Activated naive CD8-positive, alpha-beta T cell (primary cell): ENCODE measurements around the gene ANK2.

Source experiments
- H3K27ac Mint-ChIP-seq: one replicate; pipeline ENCODE4 v1.8.0; 2021; ENCODE audit warnings: mixed read lengths
- H3K27me3 Mint-ChIP-seq: one replicate; pipeline ENCODE4 v1.8.0; 2021; ENCODE audit warnings: mixed read lengths
- H3K36me3 Mint-ChIP-seq: one replicate; pipeline ENCODE4 v1.8.0; 2021; ENCODE audit warnings: mixed read lengths
- H3K4me1 Mint-ChIP-seq: one replicate; pipeline ENCODE4 v1.8.0; 2021; ENCODE audit warnings: low read depth, mixed read lengths
- H3K4me3 Mint-ChIP-seq: one replicate; pipeline ENCODE4 v1.8.0; 2021; ENCODE audit warnings: mild to moderate bottlenecking, mixed read lengths
- H3K9me3 Mint-ChIP-seq: one replicate; pipeline ENCODE4 v1.8.0; 2021; ENCODE audit warnings: low read depth, mixed read lengths

Gene ANK2

DNA sequence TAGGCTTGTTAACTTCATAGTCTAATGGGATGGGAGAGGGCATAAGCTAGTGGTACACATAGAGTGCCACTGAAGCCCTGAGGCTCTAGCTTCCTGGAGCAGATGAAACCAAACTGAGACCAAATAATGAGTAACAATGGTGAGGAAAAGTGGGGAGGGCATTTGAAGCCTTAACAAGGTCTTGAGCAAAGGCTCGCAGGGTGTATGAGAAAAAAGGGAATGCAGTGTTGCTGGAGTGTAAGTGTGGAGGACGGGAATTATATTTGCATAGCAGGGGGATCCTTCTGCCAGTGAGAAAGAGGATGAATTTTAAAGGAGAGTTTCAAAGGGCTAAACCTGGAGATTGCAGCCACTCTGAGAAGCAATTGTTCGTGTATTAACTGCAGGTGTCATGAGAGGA, 263.1 kb downstream of the ANK2 start:
- Mint-ChIP-seq H3K9me3 (no peaks in the 10 kb centered on the region), H3K4me3 (no peak overlapping the region), H3K36me3 (no peaks in the 10 kb centered on the region), H3K27ac (no peak overlapping the region), H3K27me3 (peaks cover 1% of the 10 kb centered on the region), H3K4me1 (peaks cover 8% of the 10 kb centered on the region)

GRCh38 chr4:113314426-113314825, 265.0 kb downstream of the ANK2 start:
- H3K36me3 Mint-ChIP-seq, result no peaks in the 10 kb centered on the region
- H3K9me3 Mint-ChIP-seq, result no peaks in the 10 kb centered on the region
- no peaks in the 10 kb centered on the region for H3K27me3 Mint-ChIP-seq
- H3K4me3 Mint-ChIP-seq, result no peak overlapping the region
- H3K27ac Mint-ChIP-seq, result no peak overlapping the region
- H3K4me1 Mint-ChIP-seq, result peaks cover 10% of the 10 kb centered on the region

GRCh38 chr4:113316879-113317278, 267.4 kb downstream of the ANK2 start:
- Mint-ChIP-seq H3K4me1 (peaks cover 10% of the 10 kb centered on the region), H3K27me3 (no peaks in the 10 kb centered on the region), H3K27ac (no peak overlapping the region), H3K36me3 (no peaks in the 10 kb centered on the region), H3K9me3 (no peaks in the 10 kb centered on the region), H3K4me3 (no peak overlapping the region)

DNA sequence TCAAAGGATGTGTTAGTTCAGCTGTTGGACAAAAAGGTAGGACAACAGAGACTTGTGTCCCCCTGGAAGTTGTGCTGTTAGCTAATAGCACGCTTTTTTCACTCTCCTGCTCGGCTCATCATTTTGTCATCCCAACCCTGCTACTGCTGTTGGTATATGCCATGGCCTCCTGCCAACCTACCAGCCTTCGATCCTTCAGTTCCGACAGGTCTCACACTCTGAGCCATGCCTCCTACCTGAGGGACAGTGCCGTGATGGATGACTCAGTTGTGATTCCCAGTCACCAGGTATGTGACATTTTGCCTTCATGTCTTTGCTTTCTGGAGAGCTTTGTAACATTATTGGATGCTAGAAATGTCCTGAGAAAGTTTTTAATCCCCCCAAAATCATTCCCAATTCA, 268.1 kb downstream of the ANK2 start:
- Mint-ChIP-seq H3K9me3 (no peaks in the 10 kb centered on the region), H3K27me3 (no peaks in the 10 kb centered on the region), H3K4me3 (no peak overlapping the region), H3K4me1 (peaks cover 10% of the 10 kb centered on the region), H3K36me3 (no peaks in the 10 kb centered on the region), H3K27ac (no peak overlapping the region)

- peaks cover 3% of the 10 kb centered on the region for H3K27me3 Mint-ChIP-seq
- H3K4me3 Mint-ChIP-seq, result no peak overlapping the region
- H3K4me1 Mint-ChIP-seq, result peaks cover under 1% of the 10 kb centered on the region
- no peaks in the 10 kb centered on the region for H3K36me3 Mint-ChIP-seq
- H3K27ac Mint-ChIP-seq, result no peak overlapping the region
- no peaks in the 10 kb centered on the region for H3K9me3 Mint-ChIP-seq
Measured at GRCh38 chr4:113322736-113323135, 273.3 kb downstream of the ANK2 start.

GRCh38 chr4:113325876-113326615, 276.6 kb downstream of the ANK2 start:
- Mint-ChIP-seq H3K9me3 (no peaks in the 10 kb centered on the region), H3K4me3 (no peak overlapping the region), H3K36me3 (no peaks in the 10 kb centered on the region), H3K27me3 (peaks cover 3% of the 10 kb centered on the region), H3K4me1 (no peaks in the 10 kb centered on the region), H3K27ac (no peak overlapping the region)

DNA sequence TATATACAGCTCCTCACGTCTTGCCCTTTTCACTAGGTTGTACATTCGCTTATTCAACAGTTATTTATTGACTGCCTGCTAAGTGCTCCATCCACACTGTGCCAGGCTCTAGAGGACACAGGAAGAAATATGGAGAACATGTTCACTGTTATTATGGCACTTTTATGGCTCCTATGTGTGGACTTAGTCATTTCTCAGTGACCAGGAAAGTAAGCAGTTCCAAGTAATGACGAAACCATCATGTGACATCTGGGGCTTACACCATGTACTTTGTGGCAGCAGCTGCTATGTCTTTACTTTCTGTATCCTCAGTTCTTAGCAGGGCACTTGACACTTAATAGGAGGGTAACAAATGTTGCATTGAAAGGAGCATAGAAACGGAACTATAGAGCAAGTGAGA, 278.0 kb downstream of the ANK2 start:
- no peaks in the 10 kb centered on the region for H3K4me1 Mint-ChIP-seq
- no peak overlapping the region for H3K4me3 Mint-ChIP-seq
- no peaks in the 10 kb centered on the region for H3K9me3 Mint-ChIP-seq
- H3K36me3 Mint-ChIP-seq, result no peaks in the 10 kb centered on the region
- no peak overlapping the region for H3K27ac Mint-ChIP-seq
- peaks cover 3% of the 10 kb centered on the region for H3K27me3 Mint-ChIP-seq

DNA sequence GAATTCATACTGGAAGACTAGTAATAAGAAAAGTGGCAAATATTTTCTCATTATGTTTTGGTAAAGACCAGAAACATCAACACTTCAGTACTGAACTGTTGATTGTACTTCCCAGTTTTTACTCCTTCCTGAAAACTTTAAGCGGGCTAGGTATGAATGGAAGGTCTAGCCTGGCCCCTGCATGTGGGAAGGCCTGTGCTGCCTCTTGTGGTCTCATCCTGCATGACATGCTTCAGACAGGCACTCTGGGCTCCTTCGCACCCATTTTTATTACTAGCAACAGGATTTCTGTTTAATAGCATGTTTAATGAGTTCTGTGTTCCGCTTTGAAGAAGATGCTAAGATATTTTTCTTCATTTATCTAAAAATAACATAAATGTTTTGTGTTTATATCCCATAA, 279.1 kb downstream of the ANK2 start:
- no peak overlapping the region for H3K27ac Mint-ChIP-seq

DNA sequence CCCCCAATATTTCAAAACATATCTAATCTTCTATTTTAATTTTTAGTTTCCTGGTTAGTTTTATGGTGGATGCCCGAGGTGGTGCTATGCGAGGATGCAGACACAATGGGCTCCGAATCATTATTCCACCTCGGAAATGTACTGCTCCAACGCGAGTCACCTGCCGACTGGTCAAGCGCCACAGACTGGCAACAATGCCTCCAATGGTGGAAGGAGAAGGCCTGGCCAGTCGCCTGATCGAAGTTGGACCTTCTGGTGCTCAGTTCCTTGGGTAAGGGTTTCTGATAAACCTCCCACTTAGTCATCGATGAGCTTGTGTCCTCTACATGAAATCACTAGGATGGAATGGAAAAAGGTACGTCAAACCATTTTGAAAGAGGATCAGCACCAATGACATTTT, 280.7 kb downstream of the ANK2 start:
- no peak overlapping the region for H3K27ac Mint-ChIP-seq
- H3K4me1 Mint-ChIP-seq, result no peaks in the 10 kb centered on the region
- no peaks in the 10 kb centered on the region for H3K36me3 Mint-ChIP-seq
- no peak overlapping the region for H3K4me3 Mint-ChIP-seq
- peaks cover 2% of the 10 kb centered on the region for H3K27me3 Mint-ChIP-seq
- no peaks in the 10 kb centered on the region for H3K9me3 Mint-ChIP-seq

More for the DNA sequence above, 279.1 kb downstream of the ANK2 start:
- no peak overlapping the region for H3K4me3 Mint-ChIP-seq
- no peaks in the 10 kb centered on the region for H3K9me3 Mint-ChIP-seq
- H3K36me3 Mint-ChIP-seq, result no peaks in the 10 kb centered on the region
- H3K27me3 Mint-ChIP-seq, result peaks cover 3% of the 10 kb centered on the region
- no peaks in the 10 kb centered on the region for H3K4me1 Mint-ChIP-seq

GRCh38 chr4:113331811-113332210, 282.4 kb downstream of the ANK2 start:
- Mint-ChIP-seq H3K27ac (no peak overlapping the region), H3K27me3 (peaks cover 2% of the 10 kb centered on the region), H3K9me3 (no peaks in the 10 kb centered on the region), H3K4me1 (no peaks in the 10 kb centered on the region), H3K4me3 (no peak overlapping the region), H3K36me3 (no peaks in the 10 kb centered on the region)

- H3K4me1 Mint-ChIP-seq, result no peaks in the 10 kb centered on the region
- no peaks in the 10 kb centered on the region for H3K27me3 Mint-ChIP-seq
- H3K4me3 Mint-ChIP-seq, result no peak overlapping the region
- H3K27ac Mint-ChIP-seq, result no peak overlapping the region
- no peaks in the 10 kb centered on the region for H3K36me3 Mint-ChIP-seq
- H3K9me3 Mint-ChIP-seq, result no peaks in the 10 kb centered on the region
Measured at GRCh38 chr4:113332701-113333100, 283.2 kb downstream of the ANK2 start.

DNA sequence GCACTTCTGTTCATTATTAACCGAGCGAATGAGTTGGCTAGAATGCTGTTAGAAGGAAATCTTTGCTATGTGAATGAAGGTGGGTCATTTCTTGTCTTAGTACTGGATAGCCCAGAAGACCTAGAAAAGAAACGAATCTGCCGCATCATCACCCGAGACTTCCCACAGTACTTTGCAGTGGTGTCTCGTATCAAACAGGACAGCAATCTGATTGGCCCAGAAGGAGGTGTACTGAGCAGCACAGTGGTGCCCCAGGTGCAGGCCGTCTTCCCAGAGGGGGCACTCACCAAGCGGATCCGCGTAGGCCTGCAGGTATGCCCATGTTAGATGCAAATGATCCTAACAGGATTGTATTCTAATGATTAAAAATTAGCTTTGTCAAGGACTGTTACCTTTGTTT, 286.3 kb downstream of the ANK2 start:
- Mint-ChIP-seq H3K9me3 (no peaks in the 10 kb centered on the region), H3K4me1 (no peaks in the 10 kb centered on the region), H3K27me3 (peaks cover 2% of the 10 kb centered on the region), H3K27ac (no peak overlapping the region), H3K36me3 (no peaks in the 10 kb centered on the region), H3K4me3 (no peak overlapping the region)

- no peak overlapping the region for H3K27ac Mint-ChIP-seq
- peaks cover 2% of the 10 kb centered on the region for H3K27me3 Mint-ChIP-seq
- no peaks in the 10 kb centered on the region for H3K9me3 Mint-ChIP-seq
- H3K4me3 Mint-ChIP-seq, result no peak overlapping the region
- H3K36me3 Mint-ChIP-seq, result no peaks in the 10 kb centered on the region
- no peaks in the 10 kb centered on the region for H3K4me1 Mint-ChIP-seq
Measured at GRCh38 chr4:113336556-113336955, 287.1 kb downstream of the ANK2 start.

DNA sequence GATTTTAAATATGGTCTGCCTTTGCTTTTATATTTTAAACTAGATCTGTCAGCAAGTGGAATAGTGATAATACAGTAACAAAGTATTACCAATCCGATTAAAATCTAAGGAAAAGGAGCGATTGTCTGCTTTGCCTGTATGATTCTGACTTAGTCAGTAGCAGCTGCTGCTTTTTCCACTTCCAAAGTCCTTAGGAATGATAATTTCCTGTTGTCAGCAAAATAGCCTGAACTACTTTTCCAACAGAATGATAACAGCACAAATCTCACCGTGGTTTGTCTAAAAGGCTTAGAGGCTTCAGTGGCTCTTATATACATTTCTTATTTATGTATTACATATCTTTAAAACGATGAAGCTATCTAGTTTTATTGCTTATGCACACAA, 290.0 kb downstream of the ANK2 start:
- Mint-ChIP-seq H3K27me3 (peaks cover 2% of the 10 kb centered on the region), H3K27ac (no peak overlapping the region), H3K9me3 (no peaks in the 10 kb centered on the region), H3K4me1 (no peaks in the 10 kb centered on the region), H3K4me3 (no peak overlapping the region), H3K36me3 (no peaks in the 10 kb centered on the region)

DNA sequence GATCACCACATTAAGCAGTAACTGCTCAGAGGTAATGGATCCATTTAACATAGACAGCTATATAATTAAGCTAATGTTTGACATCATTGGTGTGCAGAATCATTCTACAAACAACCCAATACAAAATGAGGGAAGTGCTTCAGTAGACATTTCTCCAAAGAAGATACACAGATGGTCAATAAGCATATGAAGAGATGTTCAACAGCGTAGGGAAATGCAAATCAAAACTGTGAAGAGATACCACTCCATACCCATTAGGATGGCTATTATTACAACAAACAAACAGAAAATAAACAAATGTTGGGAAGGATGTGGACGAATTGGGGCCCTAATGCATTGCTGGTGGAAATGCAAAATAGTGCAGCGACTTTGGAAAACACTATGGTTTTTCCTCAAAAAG, 294.6 kb downstream of the ANK2 start:
- peaks cover 7% of the 10 kb centered on the region for H3K27me3 Mint-ChIP-seq
- H3K9me3 Mint-ChIP-seq, result no peaks in the 10 kb centered on the region
- no peaks in the 10 kb centered on the region for H3K4me1 Mint-ChIP-seq
- H3K36me3 Mint-ChIP-seq, result no peaks in the 10 kb centered on the region
- no peak overlapping the region for H3K27ac Mint-ChIP-seq
- H3K4me3 Mint-ChIP-seq, result no peak overlapping the region

DNA sequence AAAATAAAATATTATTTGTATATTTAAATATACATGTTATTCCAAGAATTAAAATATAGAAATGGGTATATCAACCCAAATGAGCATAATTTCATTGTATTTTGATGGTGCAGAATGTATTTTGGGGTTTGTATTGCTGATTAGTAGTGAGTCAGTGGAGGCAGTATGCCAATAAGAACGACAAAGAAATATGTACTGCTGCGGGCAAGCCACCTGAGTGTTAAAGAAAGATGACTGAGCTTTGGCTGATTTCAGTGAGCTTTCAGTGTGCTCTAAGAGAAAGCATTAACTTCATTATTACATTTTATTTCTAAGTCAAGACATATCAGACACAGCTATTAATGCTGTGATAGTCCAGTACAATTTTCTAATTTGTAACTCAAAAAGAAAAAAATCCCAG, 297.8 kb downstream of the ANK2 start:
- Mint-ChIP-seq H3K4me1 (no peaks in the 10 kb centered on the region), H3K9me3 (no peaks in the 10 kb centered on the region), H3K36me3 (no peaks in the 10 kb centered on the region), H3K27ac (no peak overlapping the region), H3K4me3 (no peak overlapping the region), H3K27me3 (peaks cover 10% of the 10 kb centered on the region)
